Activated CD4-positive, alpha-beta T cell treated with anti-CD3 and anti-CD28 coated beads for 36 hours (primary cell): Measurements from ENCODE around the gene SCG5. TPM values are rescaled to one million over a fixed set of nuclear protein-coding genes. Genes with fewer than 3 reads are reported as not detected.
A peak's percentile ranks its signal among the peaks of the same experiment; 100 is the strongest.

Experiments used
- ATAC-seq: fragments of 200-7000 bp; cut with Tn5 transposase; one replicate; pipeline ENCODE4 v1.10.0; 2021; ENCODE audit warnings: mild to moderate bottlenecking, moderate library complexity
- CTCF ChIA-PET: fragments of 350-600 bp; sonication (Branson Sonifier 250); formaldehyde crosslinking; loops from one replicate; lab custom pipeline; 2021; ENCODE audit warnings: antibody characterized with exemption; lab: Charles Lee
- POLR2A ChIA-PET: fragments of 350-600 bp; sonication (Branson Sonifier 250); formaldehyde crosslinking; loops from one replicate; lab custom pipeline; 2021; ENCODE audit warnings: antibody characterized with exemption, inconsistent platforms; lab: Charles Lee
- DNase-seq: peaks from one replicate; pipeline ENCODE4 v3.0.0-alpha.2; 2020
- H3K27ac Mint-ChIP-seq: one replicate; pipeline ENCODE4 v1.8.0; 2021; ENCODE audit warnings: mixed read lengths
- H3K27me3 Mint-ChIP-seq: one replicate; pipeline ENCODE4 v1.8.0; 2021; ENCODE audit warnings: mixed read lengths
- H3K36me3 Mint-ChIP-seq: one replicate; pipeline ENCODE4 v1.8.0; 2021; ENCODE audit warnings: low read depth, mixed read lengths
- H3K4me1 Mint-ChIP-seq: one replicate; pipeline ENCODE4 v1.8.0; 2021; ENCODE audit warnings: mixed read lengths
- H3K4me3 Mint-ChIP-seq: one replicate; pipeline ENCODE4 v1.8.0; 2021; ENCODE audit warnings: mild to moderate bottlenecking, moderate library complexity, mixed read lengths
- H3K9me3 Mint-ChIP-seq: one replicate; pipeline ENCODE4 v1.8.0; 2021; ENCODE audit warnings: low read depth, mixed read lengths
- intact Hi-C, 2 experiments: fragments of 100-400 bp; cut with DNase I in 1 of 2; cut with micrococcal nuclease in 1 of 2; formaldehyde crosslinking; loops; one replicate each; pipeline versions ENCODE4 v1.14.2 to v1.15.1; 2022 to 2024; cut with DNase I, micrococcal nuclease
- total RNA-seq, 2 experiments: library from RNA; stranded (reverse); gene quantifications; one replicate each; pipeline ENCODE4 v1.2.3, GENCODE V29; 2021

The SCG5 gene
- total RNA-seq, 2 experiments from 2014 or later: 0.91 to 1.2 TPM

- Mint-ChIP-seq H3K4me1 (no peaks in the 10 kb centered on the region), H3K27me3 (no peaks in the 10 kb centered on the region), H3K9me3 (no peaks in the 10 kb centered on the region), H3K27ac (no peak overlapping the region), H3K4me3 (no peak overlapping the region), H3K36me3 (peaks cover 20% of the 10 kb centered on the region)
- no peak for ATAC-seq
- POLR2A ChIA-PET: no interaction called here
- DNase-seq: no peak
- CTCF ChIA-PET: no interaction called here
- intact Hi-C loops: no loop called here
Measured at GRCh38 chr15:32642667-32643435, 1.3 kb downstream of the SCG5 start.

GRCh38 chr15:32643907-32644445 is 2.5 kb downstream of the SCG5 start:
- H3K27ac Mint-ChIP-seq: no peak overlapping the region
- ChIA-PET CTCF (interaction anchor here (0.9 kb wide), 1 partner anchor 11 kb away, joined by 3 read pairs; no protein-coding TSS in a partner anchor), POLR2A (no interaction called here)
- no peaks in the 10 kb centered on the region for H3K4me1 Mint-ChIP-seq
- no peaks in the 10 kb centered on the region for H3K27me3 Mint-ChIP-seq
- intact Hi-C loops: no loop called here
- H3K36me3 Mint-ChIP-seq: peaks cover 20% of the 10 kb centered on the region
- no peaks in the 10 kb centered on the region for H3K9me3 Mint-ChIP-seq
- DNase-seq: no peak
- H3K4me3 Mint-ChIP-seq: no peak overlapping the region
- ATAC-seq: no peak

DNA sequence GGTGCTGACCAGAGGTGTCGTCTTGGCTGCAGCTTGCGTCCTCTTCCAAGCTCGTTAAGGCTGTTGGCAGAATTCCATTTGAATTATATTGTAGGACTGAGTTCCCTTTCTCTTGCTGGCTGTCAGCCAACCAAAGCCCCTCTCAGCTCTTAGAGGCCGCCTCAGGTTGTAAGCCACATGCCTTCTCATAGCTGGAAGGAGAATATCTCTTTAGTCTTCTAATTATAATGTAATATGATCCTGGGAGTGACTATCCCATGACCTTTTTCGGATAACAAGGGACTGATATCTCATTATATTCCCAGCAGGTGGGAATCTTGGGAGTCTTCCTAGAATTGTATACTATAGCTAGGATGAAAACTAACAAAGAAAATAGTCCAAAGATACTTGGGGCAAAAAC is 4.8 kb downstream of the SCG5 start:
- Mint-ChIP-seq H3K27me3 (no peaks in the 10 kb centered on the region), H3K36me3 (peaks cover 9% of the 10 kb centered on the region), H3K27ac (no peak overlapping the region), H3K4me1 (no peaks in the 10 kb centered on the region), H3K4me3 (no peak overlapping the region), H3K9me3 (no peaks in the 10 kb centered on the region)
- POLR2A ChIA-PET: no interaction called here
- DNase-seq: no peak
- intact Hi-C loops: no loop called here
- CTCF ChIA-PET: interaction anchor here (0.7 to 0.9 kb wide), 2 partner anchors 201 to 232 kb away, joined by 3 read pairs; no protein-coding TSS in a partner anchor
- no peak for ATAC-seq

- DNase-seq: no peak
- H3K36me3 Mint-ChIP-seq: peaks cover 8% of the 10 kb centered on the region
- intact Hi-C loops: no loop called here
- H3K27me3 Mint-ChIP-seq: no peaks in the 10 kb centered on the region
- no peaks in the 10 kb centered on the region for H3K4me1 Mint-ChIP-seq
- CTCF ChIA-PET: interaction anchor here (0.7 to 1.9 kb wide), 6 partner anchors 8 to 437 kb away, joined by 3 to 6 read pairs (median 4); partner anchors contain the start of gene SCG5
- no peak overlapping the region for H3K4me3 Mint-ChIP-seq
- no peaks in the 10 kb centered on the region for H3K9me3 Mint-ChIP-seq
- ATAC-seq: no peak
- POLR2A ChIA-PET: no interaction called here
- H3K27ac Mint-ChIP-seq: no peak overlapping the region
Measured at GRCh38 chr15:32649342-32649741, 7.8 kb downstream of the SCG5 start.

GRCh38 chr15:32651229-32651837 is 9.8 kb downstream of the SCG5 start:
- peak; percentile 66 for DNase-seq
- ATAC-seq: peak; percentile 94
- Mint-ChIP-seq H3K27ac (no peak overlapping the region), H3K27me3 (no peaks in the 10 kb centered on the region), H3K4me3 (no peak overlapping the region), H3K9me3 (no peaks in the 10 kb centered on the region), H3K36me3 (peaks cover 8% of the 10 kb centered on the region), H3K4me1 (no peaks in the 10 kb centered on the region)
- POLR2A ChIA-PET: no interaction called here
- intact Hi-C loops: no loop called here
- CTCF ChIA-PET: interaction anchor here (0.6 to 1.9 kb wide), 7 partner anchors 9 to 929 kb away, joined by 3 to 11 read pairs (median 4); partner anchors contain the start of gene SCG5

- POLR2A ChIA-PET: no interaction called here
- peaks cover under 1% of the 10 kb centered on the region for H3K4me1 Mint-ChIP-seq
- DNase-seq (no peak), ATAC-seq (no peak)
- H3K27ac Mint-ChIP-seq: no peak overlapping the region
- intact Hi-C loops: no loop called here
- CTCF ChIA-PET: interaction anchor here (1.2 kb wide), 1 partner anchor 10 kb away, joined by 5 read pairs; no protein-coding TSS in a partner anchor
- no peaks in the 10 kb centered on the region for H3K27me3 Mint-ChIP-seq
- peaks cover 8% of the 10 kb centered on the region for H3K36me3 Mint-ChIP-seq
- no peak overlapping the region for H3K4me3 Mint-ChIP-seq
- no peaks in the 10 kb centered on the region for H3K9me3 Mint-ChIP-seq
Measured at GRCh38 chr15:32652178-32652577, 10.7 kb downstream of the SCG5 start.

DNA sequence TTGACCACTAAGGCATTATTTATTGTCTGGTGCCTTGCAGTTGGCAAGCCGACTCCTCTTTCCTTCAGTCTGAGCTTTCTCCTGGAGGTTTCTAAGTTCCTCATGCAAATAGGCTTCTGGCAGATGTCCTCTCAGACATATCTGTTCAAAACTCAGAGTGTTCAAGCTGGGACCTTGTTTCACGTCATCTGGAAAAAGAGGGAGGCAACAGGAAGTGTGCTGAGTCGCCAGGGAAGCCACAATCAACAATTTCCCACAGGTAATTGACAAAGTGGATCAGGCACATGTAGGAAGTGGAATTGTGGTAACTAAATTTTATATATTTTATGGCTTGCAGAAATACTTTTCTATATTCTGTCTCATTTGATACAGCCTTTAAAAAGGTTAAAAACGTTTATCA is 14.6 kb downstream of the SCG5 start:
- CTCF ChIA-PET: interaction anchor here (0.8 to 1.6 kb wide), 2 partner anchors 10 to 46 kb away, joined by 4 to 6 read pairs; no protein-coding TSS in a partner anchor
- H3K4me1 Mint-ChIP-seq: peaks cover 7% of the 10 kb centered on the region

DNA sequence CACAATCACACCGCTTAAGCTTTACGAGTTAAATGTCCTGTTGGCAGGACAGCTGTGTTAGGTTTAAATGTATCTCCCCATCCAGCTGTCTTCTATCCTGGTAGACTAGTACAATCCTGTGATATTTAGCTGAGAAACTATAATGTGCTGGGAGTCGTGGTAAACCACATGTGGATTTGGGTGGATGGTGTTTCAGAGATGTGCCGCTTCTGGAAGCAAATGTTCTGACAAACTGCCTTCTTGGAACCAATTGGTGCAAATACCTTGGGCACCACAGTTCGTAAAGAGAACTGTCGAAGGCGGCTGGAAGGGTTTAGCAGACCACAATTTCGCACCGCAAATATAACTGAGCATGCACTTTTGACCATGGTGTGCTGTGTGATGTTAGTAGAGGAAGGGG is 15.0 kb downstream of the SCG5 start:
- POLR2A ChIA-PET: no interaction called here
- no peak for ATAC-seq
- CTCF ChIA-PET: interaction anchor here (1.6 kb wide), 1 partner anchor 9 kb away, joined by 6 read pairs; no protein-coding TSS in a partner anchor

More for the DNA sequence above, 14.6 kb downstream of the SCG5 start:
- no peak overlapping the region for H3K4me3 Mint-ChIP-seq
- POLR2A ChIA-PET: no interaction called here
- no peak overlapping the region for H3K27ac Mint-ChIP-seq
- no peak for ATAC-seq
- H3K9me3 Mint-ChIP-seq: no peaks in the 10 kb centered on the region
- intact Hi-C loops: no loop called here
- H3K27me3 Mint-ChIP-seq: no peaks in the 10 kb centered on the region
- DNase-seq: no peak
- peaks cover 2% of the 10 kb centered on the region for H3K36me3 Mint-ChIP-seq

GRCh38 chr15:32657198-32657883 is 15.8 kb downstream of the SCG5 start:
- CTCF ChIA-PET: interaction anchor here (0.6 to 1.3 kb wide), 5 partner anchors 8 to 173 kb away, joined by 3 to 4 read pairs (median 3); partner anchors contain the start of gene ARHGAP11A

More for the DNA sequence above, 15.0 kb downstream of the SCG5 start:
- H3K27ac Mint-ChIP-seq: no peak overlapping the region
- H3K27me3 Mint-ChIP-seq: no peaks in the 10 kb centered on the region
- peaks cover 7% of the 10 kb centered on the region for H3K4me1 Mint-ChIP-seq
- no peaks in the 10 kb centered on the region for H3K9me3 Mint-ChIP-seq
- intact Hi-C loops: no loop called here
- no peak overlapping the region for H3K4me3 Mint-ChIP-seq
- DNase-seq: no peak
- peaks cover 2% of the 10 kb centered on the region for H3K36me3 Mint-ChIP-seq

GRCh38 chr15:32657941-32658340 is 16.4 kb downstream of the SCG5 start:
- H3K27ac Mint-ChIP-seq: no peak overlapping the region
- intact Hi-C loops: no loop called here

More at GRCh38 chr15:32657198-32657883, 15.8 kb downstream of the SCG5 start:
- H3K9me3 Mint-ChIP-seq: no peaks in the 10 kb centered on the region
- intact Hi-C loops: no loop called here
- H3K4me3 Mint-ChIP-seq: no peak overlapping the region
- peak; percentile 13 for DNase-seq
- peaks cover 2% of the 10 kb centered on the region for H3K36me3 Mint-ChIP-seq
- ATAC-seq: peak; percentile 81
- peaks cover 7% of the 10 kb centered on the region for H3K4me1 Mint-ChIP-seq
- POLR2A ChIA-PET: no interaction called here
- H3K27me3 Mint-ChIP-seq: no peaks in the 10 kb centered on the region
- no peak overlapping the region for H3K27ac Mint-ChIP-seq

More at GRCh38 chr15:32657941-32658340, 16.4 kb downstream of the SCG5 start:
- Mint-ChIP-seq H3K4me1 (peaks cover 11% of the 10 kb centered on the region), H3K27me3 (no peaks in the 10 kb centered on the region), H3K4me3 (no peak overlapping the region), H3K9me3 (no peaks in the 10 kb centered on the region), H3K36me3 (peaks cover 2% of the 10 kb centered on the region)
- no peak for DNase-seq
- POLR2A ChIA-PET: no interaction called here
- CTCF ChIA-PET: interaction anchor here (0.6 to 1.3 kb wide), 5 partner anchors 8 to 43 kb away, joined by 3 to 5 read pairs (median 3); partner anchors contain the start of gene ARHGAP11A
- no peak for ATAC-seq
